Measurements from ENCODE around the gene EIF5B.

GRCh38 chr2:99374747-99375146, 37.6 kb downstream of the EIF5B start:
- TF ChIP-seq CTCF (IDR thresholded peaks at IDR 0.05), result no peak
- TF ChIP-seq POLR2A (IDR thresholded peaks at IDR 0.05), result no peak
